ENCODE results near the gene SLC24A4. TPM values are rescaled to one million over a fixed set of nuclear protein-coding genes. Genes with fewer than 3 reads are reported as not detected.

The SLC24A4 gene
- total RNA-seq, 4 donors from 2014 or later, result 6.9 to 15.1 (median 8.3) TPM

GRCh38 chr14:92437309-92437708 lies 114.3 kb downstream of the SLC24A4 start:
- no peak overlapping the region for H3K27ac ChIP-seq
- no peaks in the 10 kb centered on the region for H3K36me3 ChIP-seq
- TF ChIP-seq POLR2A (IDR thresholded peaks at IDR 0.05), result no peak
- TF ChIP-seq CTCF (IDR thresholded peaks at IDR 0.05), result no peak
- no peak for TF ChIP-seq EP300 (IDR thresholded peaks at IDR 0.05)
- H3K4me1 ChIP-seq, result peaks cover 0 to 13% (median under 1%) of the 10 kb centered on the region in 4 donors
- H3K4me3 ChIP-seq, result no peak overlapping the region
- H3K9me3 ChIP-seq, result peaks cover 0 to 6% (median 0%) of the 10 kb centered on the region in 4 donors
- H3K27me3 ChIP-seq, result no peaks in the 10 kb centered on the region
- WGBS, 2 donors, result 73 to 75% methylated on average over 5 of the region's 5 CpGs
- no peak for DNase-seq (ENCODE audit: low spot score in 2 of 2)

- DNase-seq (ENCODE audit: low spot score in 2 of 2), result no peak
- H3K27me3 ChIP-seq, result no peaks in the 10 kb centered on the region
- H3K4me3 ChIP-seq, result no peak overlapping the region
- H3K27ac ChIP-seq, result no peak overlapping the region
- WGBS, 2 donors, result 70 to 74% methylated on average over 12 of the region's 12 CpGs
- no peaks in the 10 kb centered on the region for H3K36me3 ChIP-seq
- peaks cover 0 to 6% (median 0%) of the 10 kb centered on the region in 4 donors for H3K9me3 ChIP-seq
- TF ChIP-seq CTCF (IDR thresholded peaks at IDR 0.05), result no peak
- no peak for TF ChIP-seq POLR2A (IDR thresholded peaks at IDR 0.05)
- TF ChIP-seq EP300 (IDR thresholded peaks at IDR 0.05), result no peak
- peaks cover 0 to 17% (median 3%) of the 10 kb centered on the region in 4 donors for H3K4me1 ChIP-seq
Observed at GRCh38 chr14:92437729-92438285, 114.8 kb downstream of the SLC24A4 start.

GRCh38 chr14:92439537-92440344 lies 116.8 kb downstream of the SLC24A4 start:
- H3K4me1 ChIP-seq, result peaks cover 0 to 17% (median 4%) of the 10 kb centered on the region in 4 donors
- H3K27ac ChIP-seq, result no peak overlapping the region
- no peak for DNase-seq (ENCODE audit: low spot score in 2 of 2)

GRCh38 chr14:92440345-92441003 lies 117.5 kb downstream of the SLC24A4 start:
- WGBS, 2 donors, result 83 to 84% methylated on average over 7 of the region's 7 CpGs
- H3K27me3 ChIP-seq, result no peaks in the 10 kb centered on the region
- no peak overlapping the region for H3K4me3 ChIP-seq

More at GRCh38 chr14:92439537-92440344, 116.8 kb downstream of the SLC24A4 start:
- Histone ChIP-seq H3K27me3 (no peaks in the 10 kb centered on the region), H3K4me3 (no peak overlapping the region), H3K9me3 (no peaks in the 10 kb centered on the region), H3K36me3 (no peaks in the 10 kb centered on the region)
- WGBS, 2 donors, result 65 to 69% methylated on average over 12 of the region's 12 CpGs
- TF ChIP-seq EP300 (IDR thresholded peaks at IDR 0.05), result no peak
- TF ChIP-seq CTCF (IDR thresholded peaks at IDR 0.05), result no peak
- no peak for TF ChIP-seq POLR2A (IDR thresholded peaks at IDR 0.05)

More at GRCh38 chr14:92440345-92441003, 117.5 kb downstream of the SLC24A4 start:
- H3K27ac ChIP-seq, result peak overlapping the region in 1 of 4 donors; percentile 27
- H3K9me3 ChIP-seq, result peaks cover 0 to 2% (median 0%) of the 10 kb centered on the region in 4 donors
- TF ChIP-seq CTCF (IDR thresholded peaks at IDR 0.05) (no peak), POLR2A (IDR thresholded peaks at IDR 0.05) (no peak), EP300 (IDR thresholded peaks at IDR 0.05) (no peak)
- no peaks in the 10 kb centered on the region for H3K36me3 ChIP-seq
- no peak for DNase-seq (ENCODE audit: low spot score in 2 of 2)
- peaks cover 0 to 17% (median 4%) of the 10 kb centered on the region in 4 donors for H3K4me1 ChIP-seq
